Right ventricle myocardium inferior (tissue), 1 donor: ENCODE measurements around the gene NR5A1. TPM values are rescaled to one million over a fixed set of nuclear protein-coding genes. Genes with fewer than 3 reads are reported as not detected.
A peak's percentile ranks its signal among the peaks of the same experiment; 100 is the strongest.

ENCODE experiments used
- ATAC-seq: fragments of 200-7000 bp; cut with Tn5 transposase; one replicate; pipeline ENCODE4 v1.9.1; 2020; ENCODE audit warnings: mild to moderate bottlenecking, moderate library complexity
- DNase-seq: peaks from one replicate; pipeline ENCODE4 v3.0.0; 2021; ENCODE audit errors: missing footprints
- intact Hi-C: fragments of 100-400 bp; cut with DNase I; formaldehyde crosslinking; loops from one replicate; pipeline ENCODE4 v1.11.0; 2022
- long read RNA-seq: library from polyadenylated mRNA; unstranded; transcript quantifications from one replicate; pipeline ENCODE4 v2.0.0, GENCODE V29; 2021
- total RNA-seq: library from RNA; stranded (reverse); fragmentation: NEBNext Ultra II Directional; extraction: Animal tissue kit (Norgen Biotek cat#: 25700); gene quantifications from one replicate; pipeline ENCODE4 v1.2.1, GENCODE V29; 2021
- donor health status: DM: no; HTN: yes; CAD: no; lungs with severe emphysema.

NR5A1 gene
- not detected for total RNA-seq
- long read RNA-seq, result 0 reads

DNA sequence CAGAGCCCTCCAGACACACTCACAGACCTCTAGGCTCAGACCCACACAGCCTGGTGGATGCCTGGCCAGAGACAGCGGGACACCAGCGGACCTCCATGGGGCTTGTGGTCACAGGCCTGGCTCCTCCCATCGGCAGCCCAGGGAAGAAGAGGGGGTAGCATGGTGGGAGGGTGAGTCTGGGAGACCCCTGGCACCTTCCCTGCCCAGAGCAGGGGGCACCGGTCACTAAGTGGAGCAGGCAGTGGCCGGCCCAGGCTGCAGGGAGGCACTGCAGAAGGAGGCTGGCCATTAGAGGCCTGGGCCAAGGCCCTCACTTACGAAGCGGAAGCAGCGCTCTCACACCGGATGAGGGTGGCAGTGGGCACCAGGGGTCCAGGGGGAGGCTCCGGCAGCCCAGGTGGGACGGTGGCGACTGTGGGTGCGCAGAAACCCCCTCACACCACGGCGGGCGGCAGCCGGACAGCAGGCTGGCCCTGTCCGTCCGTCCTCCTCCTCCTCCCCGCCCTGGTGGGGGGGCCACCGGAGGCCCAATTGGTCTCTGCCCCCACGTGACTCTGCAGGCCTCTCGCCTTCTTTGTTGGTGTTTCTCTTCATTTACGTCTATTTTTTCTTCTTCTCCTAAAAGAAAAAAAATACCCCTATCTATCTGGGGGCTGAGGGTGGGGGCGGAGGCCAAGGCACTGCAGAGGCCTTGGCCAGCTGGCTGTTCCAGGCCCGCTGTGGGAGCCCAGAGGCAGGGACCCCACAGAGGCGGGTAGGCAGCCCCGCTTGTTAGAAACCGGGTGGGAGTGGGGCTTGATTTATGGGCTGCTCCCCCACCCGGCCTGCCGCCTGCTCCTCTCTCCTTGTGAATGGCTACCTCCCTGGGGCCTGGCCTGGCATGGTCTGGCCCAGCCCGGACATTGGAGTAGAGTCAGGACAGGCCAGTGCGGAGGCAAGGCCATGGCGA is at the start of gene NR5A1:
TSS of gene NR5A1 (minus strand) at position 469 of the 949 bp plus-strand sequence. CDS start 4,004 bp downstream, outside the sequence.
- intact Hi-C loops, result no loop called here
- peak; percentile 37 for ATAC-seq
- DNase-seq, result no peak

DNA sequence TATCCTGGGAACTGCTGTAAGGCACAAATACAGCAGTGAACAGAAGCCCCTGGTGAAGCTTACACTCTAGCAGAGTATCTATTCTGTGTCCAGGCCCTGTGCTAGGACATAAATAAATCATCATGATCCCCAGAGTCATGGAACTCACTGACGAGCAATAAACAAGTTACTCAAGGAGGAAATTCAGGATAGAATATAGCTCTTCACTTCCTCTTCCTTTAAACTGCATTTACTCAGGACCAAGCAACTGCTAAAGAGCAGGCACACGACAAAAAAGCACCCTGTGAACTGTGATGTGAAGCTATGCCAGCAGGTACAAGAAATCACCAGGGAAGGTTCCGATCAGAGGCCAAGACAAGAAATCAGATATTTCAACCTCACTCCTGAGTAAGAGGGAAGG is 47.8 kb upstream of the NR5A1 start:
- DNase-seq (no peak), ATAC-seq (no peak)
- intact Hi-C loops, result no loop called here

DNA sequence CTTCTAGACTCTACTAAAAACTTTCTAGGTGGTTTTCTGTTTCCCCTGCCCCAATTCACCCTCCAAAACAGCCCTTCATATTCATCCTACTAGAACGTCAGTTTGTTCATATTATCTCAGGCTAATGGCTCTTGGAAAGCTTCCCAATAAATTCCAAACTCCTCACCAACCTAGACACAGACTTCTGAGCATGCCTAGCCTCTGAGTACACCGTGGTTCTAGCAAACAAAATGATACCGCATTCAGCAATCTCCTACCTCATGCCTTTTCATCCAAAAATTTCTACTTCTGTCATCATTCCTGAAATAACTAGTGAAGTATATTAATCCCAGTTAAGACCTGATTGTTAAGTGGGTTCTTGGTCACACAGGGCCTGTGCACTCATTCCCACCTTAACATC is 46.5 kb upstream of the NR5A1 start:
- DNase-seq, result no peak
- ATAC-seq, result no peak
- intact Hi-C loops, result loop anchor here (1.0 kb wide), 1 partner anchor 159 kb away; no protein-coding TSS in a partner anchor

DNA sequence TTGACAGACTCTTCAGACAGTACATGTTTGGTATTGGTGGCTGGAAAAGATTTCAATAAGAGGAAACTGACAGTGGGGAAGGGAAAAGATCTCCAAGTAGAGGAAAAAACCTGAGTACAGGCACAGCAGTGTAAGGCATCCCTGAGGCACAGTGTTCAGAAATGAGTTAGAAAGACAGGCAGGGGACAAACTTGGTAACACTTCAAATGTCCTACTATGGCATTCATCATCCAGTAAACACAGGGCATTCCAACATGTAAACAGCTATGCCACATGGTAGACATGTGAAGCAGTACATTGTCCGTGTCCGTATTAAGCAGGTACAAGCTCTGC is 45.0 kb upstream of the NR5A1 start:
- intact Hi-C loops, result no loop called here
- no peak for ATAC-seq

DNA sequence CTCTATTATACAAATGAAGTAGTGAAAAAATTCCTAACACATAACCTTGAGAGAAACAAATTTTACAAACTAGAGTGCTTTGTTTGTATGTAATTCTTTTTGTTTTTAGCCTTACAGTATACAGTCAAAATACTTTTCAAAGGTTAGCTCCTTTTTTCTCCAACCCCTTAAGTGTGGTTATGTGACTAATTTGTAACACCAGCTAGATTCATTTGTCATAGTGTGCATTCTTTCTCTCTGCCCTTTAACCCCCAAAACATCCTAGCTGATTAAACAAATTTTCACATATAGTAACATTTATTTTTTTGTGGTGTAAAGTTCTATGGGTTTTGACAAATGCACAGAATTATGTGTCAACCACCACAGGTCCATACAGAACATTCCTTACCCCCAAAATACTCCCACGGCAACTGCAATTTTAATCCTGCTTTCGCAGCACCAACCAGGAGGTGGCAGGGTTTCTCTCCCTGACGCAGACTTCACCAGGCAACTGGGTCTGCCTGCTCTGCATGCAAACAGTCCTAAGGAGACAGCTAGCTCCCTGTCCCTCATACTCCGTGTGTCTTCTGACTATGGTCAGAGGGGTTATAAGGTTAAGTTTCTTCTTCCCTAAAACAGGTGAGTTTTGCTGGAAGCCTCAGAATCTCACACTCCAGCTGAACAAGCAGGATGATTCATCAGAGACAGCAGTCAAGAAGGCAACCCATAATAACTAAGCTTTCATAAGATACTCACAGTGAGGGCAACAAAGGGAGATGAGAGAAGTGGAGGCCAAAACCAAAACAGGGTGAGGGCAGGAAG is 44.5 kb upstream of the NR5A1 start:
- ATAC-seq, result peak; percentile 56
- intact Hi-C loops, result no loop called here
- no peak for DNase-seq

More for the DNA sequence above, 45.0 kb upstream of the NR5A1 start:
- no peak for DNase-seq

DNA sequence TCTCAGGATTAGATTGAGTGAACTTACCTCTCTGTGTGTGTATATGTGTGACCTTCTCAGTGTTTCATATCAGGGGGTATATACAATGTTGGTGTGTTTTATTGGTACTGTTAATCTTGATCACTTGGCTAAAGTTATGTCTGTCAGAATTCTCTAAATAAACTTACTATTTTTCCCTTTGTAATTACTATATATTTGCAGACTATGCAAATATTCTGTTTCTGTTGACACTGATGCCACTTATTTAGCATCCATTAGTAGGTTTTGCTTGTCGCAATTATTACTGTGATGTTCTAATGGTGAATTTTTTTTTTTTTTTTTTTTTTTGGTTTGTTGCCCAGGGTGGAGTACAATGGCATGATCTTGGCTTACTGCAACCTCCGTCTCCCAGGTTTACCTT is 42.9 kb upstream of the NR5A1 start:
- DNase-seq, result no peak
- intact Hi-C loops, result no loop called here
- no peak for ATAC-seq

DNA sequence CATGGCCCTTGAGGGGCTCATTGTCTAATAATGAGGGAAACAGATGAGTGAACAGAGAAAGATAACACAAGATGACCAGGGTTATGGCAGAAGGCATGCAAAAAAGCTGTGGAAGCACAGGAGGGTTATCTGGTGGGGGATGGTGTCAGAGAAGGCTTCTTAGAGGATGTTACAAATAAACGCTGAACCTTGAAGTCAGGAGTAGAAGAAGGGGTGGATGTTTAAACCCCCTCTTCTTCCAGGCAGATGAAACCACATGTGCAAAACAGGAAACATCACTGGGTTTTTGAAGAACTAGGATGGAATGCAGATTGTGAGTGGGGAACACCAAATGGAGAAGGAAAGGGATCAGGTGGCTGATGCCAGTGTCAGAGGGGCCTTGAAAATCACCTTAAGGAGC is 41.8 kb upstream of the NR5A1 start:
- DNase-seq (no peak), ATAC-seq (no peak)
- intact Hi-C loops, result no loop called here

DNA sequence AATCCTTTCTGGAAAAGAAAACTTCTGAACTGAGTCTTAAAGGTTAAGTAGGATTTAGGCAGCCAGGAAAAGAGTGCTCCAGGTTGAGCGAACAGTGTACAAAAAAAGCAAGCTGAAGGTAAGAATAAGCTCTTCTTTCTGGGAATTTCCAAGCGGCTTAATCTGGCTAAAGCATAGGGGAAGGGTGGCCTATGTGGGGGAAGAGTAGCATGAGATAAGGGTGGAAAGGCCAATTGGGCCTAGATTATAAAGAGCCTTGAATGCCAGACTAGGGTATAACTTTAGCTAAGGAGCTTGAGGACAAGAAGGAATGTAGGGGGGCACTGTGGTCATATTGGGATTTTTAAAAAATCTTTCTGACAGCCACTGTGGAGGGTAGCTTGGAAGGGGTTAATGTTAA is 37.3 kb upstream of the NR5A1 start:
- intact Hi-C loops, result no loop called here
- DNase-seq (no peak), ATAC-seq (no peak)

DNA sequence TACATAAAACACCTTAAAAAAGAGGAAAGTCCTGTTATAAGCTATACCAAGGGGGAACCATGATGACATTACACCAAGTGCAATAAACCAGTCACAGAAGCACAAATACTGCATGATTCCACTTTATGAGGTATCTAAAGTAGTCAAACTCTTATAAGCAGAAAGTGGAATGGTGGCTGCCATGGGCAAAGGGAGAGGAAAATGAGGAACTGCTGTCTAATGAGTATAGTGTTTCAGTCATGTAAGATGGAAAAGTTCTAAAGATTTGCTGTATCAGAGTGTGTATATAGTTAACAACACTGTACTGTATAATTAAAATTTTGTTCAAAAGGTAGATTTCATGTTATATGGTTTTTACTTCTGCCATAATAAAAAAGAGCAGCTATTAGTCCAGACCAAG is 34.6 kb upstream of the NR5A1 start:
- DNase-seq, result no peak
- intact Hi-C loops, result no loop called here
- ATAC-seq, result no peak

DNA sequence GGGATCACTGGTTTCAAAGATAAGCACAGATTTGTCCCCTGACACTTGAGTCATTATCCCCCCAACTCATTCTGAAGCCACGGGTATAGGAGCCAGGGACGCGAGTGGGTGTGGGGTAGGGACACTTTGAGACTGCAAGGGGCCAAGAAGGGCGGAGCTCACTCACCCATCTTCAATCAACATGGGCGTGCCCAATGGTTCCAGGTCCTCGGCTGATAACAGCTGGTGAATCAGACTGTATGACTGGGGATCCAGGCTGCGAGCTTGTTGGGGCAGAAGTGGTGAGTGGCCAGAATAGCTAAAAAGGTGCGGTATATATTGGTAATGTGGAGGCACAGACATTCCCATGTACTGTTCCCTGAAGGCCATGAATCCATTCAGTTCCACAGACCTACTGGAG is 30.7 kb upstream of the NR5A1 start:
- no peak for DNase-seq
- no peak for ATAC-seq
- intact Hi-C loops, result loop anchor here (2.0 kb wide), 1 partner anchor 411 kb away; no protein-coding TSS in a partner anchor

DNA sequence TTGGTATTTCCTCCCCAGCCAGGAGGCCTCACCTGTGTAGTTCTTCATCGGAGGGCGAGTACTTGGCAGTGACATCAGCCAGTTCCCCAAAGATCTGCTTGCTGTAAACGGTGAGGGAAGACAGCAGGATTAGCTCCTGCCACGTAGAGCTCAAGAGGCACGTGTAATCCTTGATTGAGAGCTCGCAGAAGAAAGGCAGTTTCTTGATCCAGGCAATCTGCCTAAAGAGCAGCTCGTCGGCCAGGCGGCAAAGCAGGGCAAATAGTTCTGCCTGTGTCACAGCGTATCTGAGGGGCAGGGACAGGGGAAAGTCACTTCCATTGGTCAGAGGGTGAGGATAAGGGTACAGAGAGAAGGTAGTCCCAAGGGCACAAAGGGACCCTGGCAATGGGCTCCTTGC is 28.6 kb upstream of the NR5A1 start:
- intact Hi-C loops, result loop anchor here (1.0 to 2.0 kb wide), 2 partner anchors 117 to 409 kb away; no protein-coding TSS in a partner anchor
- no peak for DNase-seq
- no peak for ATAC-seq

DNA sequence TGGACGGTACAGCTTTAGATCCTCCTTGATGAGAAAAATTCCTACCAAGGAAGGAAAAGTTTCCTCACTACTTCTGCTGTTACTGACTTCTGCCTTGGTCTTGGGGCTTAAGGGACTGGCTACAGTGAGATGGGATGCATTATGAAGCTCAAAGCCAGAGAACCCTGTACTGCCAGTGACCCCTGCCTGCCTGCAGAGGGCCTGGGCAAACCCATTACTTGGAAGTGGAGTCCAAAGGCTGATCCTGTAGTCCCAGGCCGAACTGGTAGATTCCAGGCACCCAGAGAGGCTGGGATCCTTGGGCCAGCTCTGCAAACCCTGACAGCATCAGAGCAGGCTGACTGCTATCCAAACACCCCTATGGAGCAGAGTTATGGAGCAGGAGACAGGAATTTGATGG is 25.7 kb upstream of the NR5A1 start:
- intact Hi-C loops, result no loop called here
- ATAC-seq (no peak), DNase-seq (no peak)

DNA sequence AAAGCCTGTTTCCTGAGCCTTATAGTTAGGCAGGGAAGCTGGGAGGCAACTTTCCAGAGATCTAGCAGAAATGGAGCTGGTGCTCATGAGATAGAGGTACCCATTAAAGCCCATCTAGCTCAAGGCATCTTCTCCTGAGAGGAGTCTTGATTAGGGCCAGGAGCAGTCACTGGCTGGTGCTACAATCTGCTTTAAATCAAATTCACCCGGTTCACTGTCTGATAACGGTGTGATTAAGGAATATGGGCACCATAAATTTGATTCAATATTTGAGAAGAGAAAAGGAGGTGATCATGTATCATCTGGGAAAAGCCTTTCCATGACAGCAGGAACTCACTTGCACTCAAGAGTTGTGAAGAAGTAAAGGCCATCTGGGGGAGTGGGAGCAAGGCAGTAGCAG is 23.9 kb upstream of the NR5A1 start:
- DNase-seq, result no peak
- no peak for ATAC-seq
- intact Hi-C loops, result no loop called here

DNA sequence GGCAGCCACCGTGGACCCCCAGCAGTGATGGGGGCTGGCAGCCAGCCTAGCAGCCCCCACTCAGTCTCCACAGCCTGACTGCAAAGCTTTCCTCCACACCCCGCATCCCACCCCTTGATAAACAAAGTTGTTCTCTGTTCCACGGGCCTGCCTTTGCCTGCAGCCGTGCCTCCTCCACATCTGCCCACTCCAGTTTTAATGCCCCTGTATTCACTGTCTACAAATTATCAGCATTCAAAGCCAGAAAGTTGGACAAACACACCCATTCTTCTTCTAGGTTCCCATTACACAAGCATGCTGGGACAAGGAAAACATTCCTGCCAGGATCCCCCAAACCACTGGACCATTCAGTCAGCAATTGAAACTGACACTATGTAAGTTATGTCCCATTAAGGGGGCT is 23.0 kb upstream of the NR5A1 start:
- intact Hi-C loops, result no loop called here
- no peak for ATAC-seq

DNA sequence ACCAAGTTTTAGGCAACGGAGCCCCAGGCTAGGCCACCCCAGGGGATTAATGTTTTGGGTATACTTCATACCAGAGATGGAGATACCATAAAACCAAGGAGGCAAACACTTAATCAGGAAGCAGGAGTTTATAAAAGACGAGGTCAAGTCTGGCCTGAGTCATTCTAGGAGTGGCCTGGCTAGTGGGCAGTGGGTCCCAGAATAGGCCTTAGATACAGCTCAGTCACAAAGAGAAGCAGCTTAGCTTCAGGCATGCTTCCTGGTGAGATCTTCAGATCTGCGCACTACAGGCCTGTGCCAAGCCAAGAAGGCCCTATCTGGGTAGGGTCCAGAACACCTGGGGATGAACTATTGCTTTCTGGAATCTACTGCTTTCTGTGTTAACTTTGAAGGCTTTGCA is 20.6 kb upstream of the NR5A1 start:
- no peak for DNase-seq
- no peak for ATAC-seq
- intact Hi-C loops, result no loop called here

More for the DNA sequence above, 23.0 kb upstream of the NR5A1 start:
- DNase-seq, result no peak

DNA sequence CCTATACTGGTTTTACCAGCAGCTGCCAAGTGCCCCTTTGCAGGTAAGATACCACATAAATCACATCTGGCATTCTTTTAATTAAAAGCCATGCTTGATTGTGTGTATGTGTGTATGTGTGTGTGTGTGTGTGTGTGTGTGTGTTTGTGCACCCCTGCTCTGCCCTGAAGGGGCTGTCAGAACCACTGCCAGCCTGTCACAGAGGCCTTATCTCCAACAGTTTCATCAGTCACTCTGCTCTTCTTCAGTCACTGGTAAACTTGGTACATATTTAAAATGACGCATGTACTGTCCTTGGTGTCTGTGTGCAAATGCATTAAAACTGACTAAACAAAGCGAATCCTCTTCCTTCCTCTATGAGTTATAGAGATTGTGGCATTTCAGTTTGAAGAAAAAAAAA is 19.0 kb upstream of the NR5A1 start:
- DNase-seq (no peak), ATAC-seq (no peak)
- intact Hi-C loops, result no loop called here

DNA sequence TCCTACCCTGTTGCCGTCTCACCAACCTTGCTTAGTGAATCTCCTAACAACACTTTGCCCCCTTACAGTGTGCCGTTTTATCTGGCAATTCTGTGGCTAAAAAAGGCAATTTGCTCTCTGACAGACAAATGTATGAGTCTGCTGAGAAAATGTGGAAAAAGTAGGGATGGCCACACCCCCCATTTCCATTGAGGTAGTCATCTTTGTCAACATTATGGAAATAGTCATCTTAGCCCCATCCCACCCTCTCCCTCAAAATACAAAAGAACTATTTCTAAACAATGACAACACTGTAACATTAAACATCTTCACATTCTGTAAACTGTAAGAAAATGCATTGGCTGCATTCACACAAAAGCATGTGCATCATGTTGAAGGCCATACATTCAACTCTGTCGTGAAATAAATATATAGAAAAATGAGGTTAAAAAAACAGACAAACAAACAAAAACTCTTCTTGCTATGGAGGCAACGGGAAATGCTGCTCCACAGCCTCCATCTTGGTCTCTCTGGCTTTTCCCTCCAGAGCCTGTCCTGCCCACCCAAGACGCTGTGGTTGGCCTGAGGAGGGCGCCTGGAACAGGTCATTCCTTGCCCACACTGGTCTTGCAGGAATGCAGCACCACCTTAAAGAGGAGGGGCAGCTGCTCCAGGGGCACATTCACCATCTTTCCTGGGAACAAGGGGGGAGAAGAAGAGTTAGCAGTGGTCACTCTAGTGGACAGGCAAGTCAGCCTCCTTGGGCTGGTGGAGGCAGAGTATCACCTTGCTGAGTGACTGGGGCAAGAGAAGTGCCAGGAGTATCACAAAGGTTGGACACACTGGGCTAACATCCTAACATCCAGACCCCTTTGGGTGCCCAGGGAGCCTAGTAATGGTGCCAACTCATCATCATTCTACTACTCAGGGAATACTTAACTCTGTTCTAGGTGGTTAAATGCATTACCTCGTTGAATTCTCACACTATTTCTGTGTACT is 15.2 kb upstream of the NR5A1 start:
- no peak for ATAC-seq
- peak; percentile 40 for DNase-seq
- intact Hi-C loops, result no loop called here

DNA sequence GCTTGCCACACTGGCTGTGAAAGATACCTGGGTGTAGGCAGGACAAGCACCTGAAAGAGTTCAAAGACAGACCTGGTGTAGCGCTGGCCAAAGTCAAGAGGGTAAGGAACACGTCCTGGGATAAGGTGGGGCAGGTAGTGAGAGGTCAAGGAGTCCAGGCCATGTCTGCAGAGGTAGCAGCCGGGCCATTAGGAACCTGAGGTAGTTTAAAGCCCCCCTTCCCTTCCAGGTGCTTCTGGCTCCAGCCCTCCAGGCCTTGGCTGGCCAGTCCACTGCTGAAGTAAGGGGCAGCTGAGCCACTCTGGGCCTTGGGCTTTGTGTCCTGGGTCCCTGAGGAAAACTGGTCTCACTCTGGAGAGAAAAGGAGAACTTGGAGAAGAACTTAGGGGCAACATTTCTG is 13.9 kb upstream of the NR5A1 start:
- DNase-seq, result no peak
- intact Hi-C loops, result no loop called here
- ATAC-seq, result no peak

DNA sequence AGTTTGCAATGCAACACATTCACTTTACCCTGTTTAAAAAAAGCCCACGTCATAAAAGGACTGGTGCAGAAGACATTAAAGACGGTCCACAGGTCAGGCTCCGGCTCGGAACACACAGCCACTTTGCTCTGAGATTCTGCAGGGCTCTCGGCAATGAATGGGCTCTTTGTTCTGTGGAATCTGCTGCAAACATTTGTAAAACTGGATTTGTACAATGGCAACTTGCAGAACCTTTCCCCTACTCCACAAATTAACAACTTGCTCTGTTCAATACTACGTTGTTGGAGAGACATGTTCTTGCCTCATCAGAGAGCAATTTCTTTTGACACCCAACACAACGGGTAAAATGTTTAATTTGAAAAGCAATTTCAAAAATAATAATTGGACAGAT is 13.0 kb upstream of the NR5A1 start:
- intact Hi-C loops, result no loop called here
- ATAC-seq (no peak), DNase-seq (no peak)
